ENCODE measurements around the gene LBHD2.

The LBHD2 gene

GRCh38 chr14:103091041-103091882 lies 7.3 kb downstream of the LBHD2 start:
- no peak for DNase-seq (ENCODE audit: low spot score)

GRCh38 chr14:103091883-103092222 lies 7.8 kb downstream of the LBHD2 start:
- DNase-seq (ENCODE audit: low spot score) = no peak

GRCh38 chr14:103093856-103094405 lies 9.9 kb downstream of the LBHD2 start:
- no peak for DNase-seq (ENCODE audit: low spot score)

GRCh38 chr14:103094406-103095209 lies 10.6 kb downstream of the LBHD2 start, which contains the start of gene EXOC3L4:
Gene EXOC3L4 (plus strand): TSS chr14:103094725. CDS start chr14:103100220, 5,495 bp downstream.
- no peak for DNase-seq (ENCODE audit: low spot score)

GRCh38 chr14:103095210-103095778 lies 11.3 kb downstream of the LBHD2 start:
- DNase-seq (ENCODE audit: low spot score) = no peak

- DNase-seq (ENCODE audit: low spot score) = no peak
Measured at GRCh38 chr14:103096387-103096786, 12.4 kb downstream of the LBHD2 start.

GRCh38 chr14:103097244-103097993 lies 13.4 kb downstream of the LBHD2 start:
- DNase-seq (ENCODE audit: low spot score) = no peak

- no peak for DNase-seq (ENCODE audit: low spot score)
Measured at GRCh38 chr14:103097994-103098957, 14.3 kb downstream of the LBHD2 start.

- DNase-seq (ENCODE audit: low spot score) = no peak
Measured at GRCh38 chr14:103099081-103099732, 15.2 kb downstream of the LBHD2 start.

- no peak for DNase-seq (ENCODE audit: low spot score)
Measured at GRCh38 chr14:103099733-103100280, 15.8 kb downstream of the LBHD2 start.

- DNase-seq (ENCODE audit: low spot score) = no peak
Measured at GRCh38 chr14:103100281-103101121, 16.5 kb downstream of the LBHD2 start.

GRCh38 chr14:103101257-103101962 lies 17.4 kb downstream of the LBHD2 start:
- DNase-seq (ENCODE audit: low spot score) = no peak

- no peak for DNase-seq (ENCODE audit: low spot score)
Measured at GRCh38 chr14:103101963-103102688, 18.1 kb downstream of the LBHD2 start.

- DNase-seq (ENCODE audit: low spot score) = no peak
Measured at GRCh38 chr14:103102689-103103260, 18.8 kb downstream of the LBHD2 start.

GRCh38 chr14:103103461-103104388 lies 19.7 kb downstream of the LBHD2 start:
- DNase-seq (ENCODE audit: low spot score) = peak; percentile 78

- DNase-seq (ENCODE audit: low spot score) = no peak
Measured at GRCh38 chr14:103104389-103104653, 20.3 kb downstream of the LBHD2 start.

Measured in ecto neural progenitor cell (in vitro differentiated cells).